Femur (tissue), 1 donor: Measurements from ENCODE around the gene ABCF2.
A peak's percentile ranks its signal among the peaks of the same experiment; 100 is the strongest.

Experiments
- DNase-seq: peaks from one replicate; pipeline ENCODE4 v3.0.0-alpha.2; 2017

The ABCF2 gene

GRCh38 chr7:151191544-151191943 lies 35.5 kb downstream of the ABCF2 start:
- no peak for DNase-seq

DNA sequence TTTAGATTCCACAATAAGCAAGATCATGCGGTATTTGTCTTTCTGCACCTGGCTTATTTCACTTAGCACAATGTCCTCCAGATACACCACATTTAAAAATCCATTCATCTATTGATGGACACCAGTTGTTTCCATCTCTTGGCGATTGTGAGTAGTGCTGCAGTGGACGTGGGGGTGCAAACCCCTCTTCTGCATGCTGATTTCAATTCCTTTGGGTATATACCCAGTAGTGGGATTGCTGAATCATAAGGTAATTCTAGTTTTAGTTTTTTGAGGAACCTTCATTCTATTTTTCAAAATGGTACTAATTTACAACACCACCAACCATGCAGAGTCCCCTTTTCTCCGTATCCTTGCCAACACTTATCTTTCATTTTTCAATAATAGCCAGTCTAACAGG lies 38.0 kb downstream of the ABCF2 start:
- no peak for DNase-seq

GRCh38 chr7:151188252-151188542 lies 38.8 kb downstream of the ABCF2 start:
- no peak for DNase-seq

- no peak for DNase-seq
Measured at GRCh38 chr7:151187409-151188251, 39.4 kb downstream of the ABCF2 start.

DNA sequence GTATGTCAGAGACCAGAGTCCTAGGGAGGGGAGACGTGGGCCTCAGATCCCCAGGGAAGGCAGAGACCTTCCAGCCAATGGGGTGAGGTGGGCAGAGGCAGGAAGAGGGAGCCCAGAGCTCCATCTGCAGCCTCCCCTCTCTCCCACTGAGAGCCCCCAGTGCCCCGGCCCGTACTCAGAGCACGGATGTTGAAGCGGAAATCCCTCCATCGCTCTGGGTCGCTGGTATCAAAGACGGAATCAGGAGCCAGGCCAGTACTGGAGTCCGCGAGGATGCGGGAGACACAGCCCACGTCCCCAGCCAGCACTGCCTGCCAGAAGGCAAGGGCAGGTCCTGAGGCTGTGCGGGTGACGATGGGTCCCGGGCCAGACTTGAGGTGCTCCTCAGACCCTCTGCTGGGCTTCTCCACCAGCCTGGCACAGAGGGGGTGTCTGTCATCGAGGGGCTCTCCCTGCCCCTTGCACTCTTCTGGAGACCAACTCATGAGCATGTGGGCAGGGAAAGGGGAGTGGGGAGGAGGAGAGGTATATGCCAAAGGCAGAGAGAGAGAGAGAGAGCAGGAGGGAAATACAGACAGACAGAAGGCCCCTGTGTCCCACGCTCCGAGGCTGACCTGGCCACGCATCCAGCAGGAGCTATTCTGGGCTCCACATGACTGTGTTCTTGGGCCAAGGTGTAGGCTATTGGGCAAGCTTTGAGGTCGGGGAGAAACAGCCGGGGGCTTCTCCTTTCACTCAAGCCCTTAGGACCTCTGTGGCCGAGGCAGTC lies 40.2 kb downstream of the ABCF2 start, which contains the start of gene ASB10:
TSS of gene ASB10 (minus strand) at position 611 of the 769 bp plus-strand sequence. CDS start at position 491, 120 bp downstream.
- no peak for DNase-seq

DNA sequence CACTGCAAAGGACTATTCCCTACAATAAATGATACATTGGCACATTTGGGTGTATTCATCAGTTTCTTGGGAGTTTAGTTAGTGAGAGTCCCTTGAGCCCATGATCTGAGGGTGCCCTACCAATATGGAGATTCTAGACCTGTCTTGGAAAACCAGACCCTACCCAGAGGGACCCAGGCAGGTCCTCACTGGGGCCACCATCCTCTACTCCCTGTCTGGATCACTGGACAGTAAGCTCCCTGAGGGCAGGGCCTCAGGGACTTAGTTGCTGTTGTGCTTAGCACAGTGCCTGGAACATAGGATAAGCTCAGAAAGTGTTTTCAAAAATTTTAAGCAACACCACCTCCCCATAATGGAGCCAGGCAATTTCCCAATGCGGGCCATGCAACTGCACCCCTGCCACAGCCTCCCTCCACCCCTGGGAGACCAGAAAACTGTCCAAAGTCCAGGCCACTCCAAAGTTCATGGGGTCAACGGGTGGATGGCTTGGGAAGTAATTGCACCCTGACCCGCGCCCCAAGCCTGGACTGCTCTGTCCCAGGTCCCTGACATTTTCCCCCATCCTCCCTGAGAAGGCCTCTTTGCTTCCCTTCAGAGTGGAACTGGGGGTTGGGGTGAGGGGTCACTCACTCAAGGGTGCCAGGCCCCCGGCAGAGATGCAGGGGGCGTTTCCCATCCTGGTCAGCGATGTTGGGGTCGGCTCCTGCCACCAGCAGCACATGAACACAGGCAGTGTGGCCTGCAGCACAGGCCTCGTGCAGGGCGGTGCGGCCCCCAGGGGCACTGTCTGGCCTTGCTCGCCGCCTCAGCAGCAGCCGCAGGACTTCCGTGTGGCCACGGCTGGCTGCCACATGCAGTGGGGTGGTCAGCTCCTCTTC lies 41.0 kb downstream of the ABCF2 start:
- no peak for DNase-seq

GRCh38 chr7:151181011-151181431 lies 46.0 kb downstream of the ABCF2 start:
- no peak for DNase-seq

DNA sequence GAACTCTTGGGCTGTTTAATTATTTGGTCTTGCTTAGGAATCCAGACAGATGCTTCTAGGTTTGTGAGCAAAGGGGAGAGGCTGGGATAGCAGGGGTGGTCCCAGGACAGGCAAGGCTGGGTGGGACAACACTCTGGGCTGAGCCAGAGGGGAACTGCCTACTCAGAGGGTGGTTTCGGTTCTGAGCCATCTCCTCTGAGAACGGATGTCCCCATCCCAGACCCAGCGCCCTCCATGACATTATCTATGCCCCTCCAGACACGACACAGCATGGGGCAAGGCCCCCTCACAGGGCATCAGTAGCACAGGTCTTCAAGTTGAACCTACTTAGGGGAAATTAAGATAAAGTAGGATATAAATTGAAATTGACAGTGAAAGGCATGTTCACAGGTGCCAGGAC lies 47.1 kb downstream of the ABCF2 start:
- DNase-seq, result no peak

GRCh38 chr7:151179287-151179860 lies 47.6 kb downstream of the ABCF2 start:
- no peak for DNase-seq

GRCh38 chr7:151178831-151179230 lies 48.2 kb downstream of the ABCF2 start:
- DNase-seq, result no peak

GRCh38 chr7:151178236-151178635 lies 48.8 kb downstream of the ABCF2 start:
- no peak for DNase-seq

- DNase-seq, result no peak
Measured at GRCh38 chr7:151177310-151177709, 49.7 kb downstream of the ABCF2 start.

DNA sequence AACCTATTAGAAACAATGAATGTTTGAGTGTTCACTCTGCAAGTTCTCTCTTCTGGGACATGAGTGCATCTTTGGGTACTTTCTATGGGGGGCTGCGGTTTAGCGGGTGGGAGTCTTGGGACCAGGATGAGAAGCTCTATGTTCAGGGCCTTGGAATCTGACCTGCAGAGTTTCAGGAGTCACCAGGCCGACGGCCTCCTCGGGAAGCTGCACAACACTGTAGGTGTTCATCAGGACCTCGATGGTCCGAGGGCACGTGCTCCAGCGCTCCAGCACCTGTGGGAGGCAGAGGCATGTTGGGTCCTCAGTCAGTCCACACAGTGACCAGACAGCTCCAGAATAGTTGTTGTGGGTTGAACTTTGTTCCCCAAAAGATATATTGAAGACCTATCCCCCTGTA lies 50.6 kb downstream of the ABCF2 start:
- no peak for DNase-seq

DNA sequence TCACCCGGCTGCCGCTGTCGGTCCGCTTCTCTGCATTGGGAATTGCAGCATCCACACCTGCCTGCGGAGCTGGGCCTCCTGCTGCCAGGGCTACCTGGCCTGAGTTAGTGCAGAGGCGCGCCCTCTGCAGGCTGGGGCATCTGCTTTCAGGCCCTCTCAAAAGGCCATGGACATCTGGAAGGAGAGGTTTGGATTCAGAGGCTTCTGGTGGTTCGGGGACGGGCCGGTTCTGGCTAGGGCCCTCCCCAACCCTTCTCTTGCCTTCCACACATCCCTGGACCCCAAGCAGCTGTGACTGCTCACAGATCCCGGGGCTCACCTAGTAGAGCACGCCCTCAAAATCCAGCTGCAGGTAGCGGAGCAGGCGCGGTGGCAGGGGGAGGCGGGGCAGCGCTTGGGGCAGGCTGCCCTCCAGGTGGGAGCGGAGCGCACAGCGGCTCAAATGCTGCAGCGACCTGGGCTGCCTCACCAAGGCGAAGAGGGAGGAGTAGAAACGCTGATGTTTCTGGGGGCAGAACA lies 51.2 kb downstream of the ABCF2 start:
- DNase-seq, result no peak

DNA sequence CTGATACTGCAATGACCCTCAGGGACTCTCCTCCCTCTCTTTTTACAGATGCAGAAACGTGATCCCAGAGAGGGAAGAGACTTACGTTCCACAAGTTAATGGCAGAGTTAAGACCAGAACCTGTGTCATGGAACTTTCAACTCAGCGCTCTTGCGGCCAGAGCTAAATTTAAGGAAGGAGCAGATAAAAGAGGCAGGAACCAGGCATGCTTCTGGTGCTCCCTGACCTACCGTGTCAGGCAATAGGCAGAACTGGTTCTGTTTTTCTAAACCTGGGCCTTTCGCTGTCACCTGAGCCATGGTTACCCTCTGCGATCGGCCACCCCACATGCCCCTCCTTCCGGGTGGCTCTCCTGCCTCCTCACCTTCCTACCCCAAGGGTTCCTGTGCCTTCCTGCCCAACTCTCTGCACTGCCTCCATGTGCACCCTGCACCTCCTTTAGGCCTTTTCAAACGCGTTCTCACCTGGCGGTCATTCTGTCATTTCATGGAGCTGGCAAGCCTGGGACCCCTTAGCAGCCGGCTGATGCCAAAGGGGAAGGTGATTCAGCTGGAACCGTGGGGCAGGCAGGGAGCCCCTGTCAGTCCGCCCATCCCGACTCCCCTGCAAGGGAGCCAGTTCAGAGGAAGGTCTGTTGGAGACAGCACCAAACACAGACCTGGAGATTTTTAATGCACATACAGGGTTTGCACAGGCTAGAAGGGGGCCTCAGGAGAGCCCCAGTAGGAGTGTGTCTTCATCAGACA lies 51.8 kb downstream of the ABCF2 start:
- no peak for DNase-seq

- peak; percentile 65 for DNase-seq
Measured at GRCh38 chr7:151174246-151175046, 52.6 kb downstream of the ABCF2 start.

DNA sequence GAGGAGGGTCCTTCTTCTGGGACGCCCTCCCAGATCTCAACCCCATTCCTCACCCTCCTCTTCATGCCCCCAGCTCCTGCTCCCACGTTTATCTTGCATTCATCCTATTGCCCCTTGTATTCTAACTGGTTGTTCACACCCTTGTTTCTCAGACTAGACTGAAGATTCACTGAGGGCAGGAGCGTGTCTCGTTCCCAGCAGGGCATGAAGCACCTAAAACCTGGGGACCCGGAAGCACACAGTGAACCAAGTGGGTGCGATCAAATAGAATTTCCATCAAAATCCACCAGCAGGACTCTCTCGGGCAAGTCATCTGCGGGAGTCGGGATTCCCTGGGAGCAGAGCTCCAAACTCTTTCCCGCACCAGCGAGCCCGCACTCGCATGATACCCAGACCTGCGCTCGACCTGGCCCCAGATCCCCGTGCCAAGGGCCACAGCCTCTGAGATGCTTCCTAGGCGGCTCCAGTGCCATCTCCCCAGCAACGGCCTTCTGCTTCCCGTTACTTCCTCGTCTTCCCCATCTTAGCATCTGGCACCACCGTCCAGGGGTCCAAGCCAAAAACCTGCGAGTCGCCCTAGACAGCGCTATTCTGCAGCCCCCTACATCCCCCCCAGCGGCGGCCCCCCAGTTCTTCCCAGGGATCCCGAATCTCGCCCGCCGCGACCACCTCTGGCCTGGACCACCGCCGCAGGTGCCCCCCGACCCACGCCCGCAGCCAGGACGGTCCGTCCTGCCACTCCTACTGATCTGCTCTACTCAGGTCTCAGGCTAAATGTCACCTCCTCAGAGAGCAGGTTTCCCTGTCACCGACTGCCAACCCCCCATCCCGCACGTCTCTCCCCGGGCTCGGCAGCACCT lies 53.4 kb downstream of the ABCF2 start:
- no peak for DNase-seq

GRCh38 chr7:151172273-151173141 lies 54.5 kb downstream of the ABCF2 start:
- peak; percentile 88 for DNase-seq

DNA sequence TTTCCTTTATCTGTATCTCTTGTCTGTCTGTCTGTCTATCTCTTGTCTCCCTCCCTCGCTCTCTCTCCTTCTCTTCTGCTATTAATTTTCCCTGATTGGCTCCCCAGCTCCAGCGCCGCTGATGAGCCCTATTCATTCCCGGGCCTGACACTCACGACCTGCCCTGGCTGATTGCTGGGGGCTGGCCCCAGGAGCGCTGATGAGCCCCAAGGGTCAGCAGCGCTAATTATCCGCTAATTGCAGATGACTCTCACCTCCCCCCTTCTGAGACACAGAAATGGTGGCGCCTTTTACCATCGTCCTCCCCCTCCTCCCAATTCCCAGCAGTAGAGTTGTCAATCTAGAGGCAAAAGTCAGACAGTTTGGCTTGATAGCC lies 58.2 kb downstream of the ABCF2 start:
- no peak for DNase-seq
